Hepatocyte (in vitro differentiated cells): ENCODE data around the gene ECSIT. TPM values are rescaled to one million over a fixed set of nuclear protein-coding genes. Genes with fewer than 3 reads are reported as not detected.

ENCODE experiments used
- DNase-seq: peaks from one replicate; pipeline ENCODE4 v3.0.0-alpha.2; 2016; ENCODE audit warnings: low spot score
- H2AFZ ChIP-seq: fragments of 200-600 bp; sonication (generic); 2 replicates; pipeline ENCODE4 v1.6.0; 2016; ENCODE audit warnings: antibody characterized with exemption, mild to moderate bottlenecking
- H3K27ac ChIP-seq: fragments of 200-600 bp; sonication (generic); 2 replicates; pipeline ENCODE4 v1.5.1; 2016; ENCODE audit warnings: mild to moderate bottlenecking
- H3K27me3 ChIP-seq: fragments of 200-600 bp; sonication (generic); 2 replicates; pipeline ENCODE4 v1.6.1; 2016
- H3K36me3 ChIP-seq: fragments of 200-600 bp; sonication (generic); replicated peaks from 2 replicates; pipeline ENCODE4 v1.5.1; 2016; ENCODE audit warnings: low read depth; ENCODE audit not compliant: insufficient read depth
- H3K4me1 ChIP-seq: fragments of 200-600 bp; sonication (generic); 2 replicates; pipeline ENCODE4 v1.5.1; 2016; ENCODE audit warnings: mild to moderate bottlenecking, moderate library complexity; ENCODE audit not compliant: insufficient read depth
- H3K4me2 ChIP-seq: fragments of 200-600 bp; sonication (generic); 2 replicates; pipeline ENCODE4 v1.6.0; 2016
- H3K4me3 ChIP-seq: fragments of 200-600 bp; sonication (generic); 2 replicates; pipeline ENCODE4 v1.5.1; 2016; ENCODE audit warnings: mild to moderate bottlenecking
- H3K79me2 ChIP-seq: fragments of 200-600 bp; sonication (generic); 2 replicates; pipeline ENCODE4 v1.6.0; 2017; ENCODE audit warnings: mild to moderate bottlenecking
- H3K9me2 ChIP-seq: fragments of 200-600 bp; sonication (generic); replicated peaks from 2 replicates; pipeline ENCODE4 v1.6.0; 2017; ENCODE audit warnings: mild to moderate bottlenecking; ENCODE audit not compliant: insufficient read depth
- H3K9me3 ChIP-seq: fragments of 200-600 bp; sonication (generic); 2 replicates; pipeline ENCODE4 v1.5.1; 2016; ENCODE audit warnings: low read depth, mild to moderate bottlenecking
- H4K20me1 ChIP-seq: fragments of 200-600 bp; sonication (generic); 2 replicates; pipeline ENCODE4 v1.6.0; 2016; ENCODE audit warnings: mild to moderate bottlenecking; ENCODE audit not compliant: insufficient read depth, poor library complexity, severe bottlenecking
- CTCF ChIP-seq: fragments of 200-600 bp; sonication (generic); IDR thresholded peaks from 2 replicates; pipeline ENCODE4 v1.5.1; 2016; ENCODE audit warnings: antibody characterized with exemption, mild to moderate bottlenecking; ENCODE audit not compliant: poor library complexity
- EZH2 ChIP-seq: fragments of 200-600 bp; sonication (generic); IDR thresholded peaks from 2 replicates; pipeline ENCODE4 v1.6.1; 2016; ENCODE audit warnings: antibody characterized with exemption, mild to moderate bottlenecking, borderline replicate concordance
- EZH2phosphoT487 ChIP-seq: fragments of 200-600 bp; sonication (generic); IDR thresholded peaks from one replicate; pipeline ENCODE4 v1.6.1; 2018; ENCODE audit warnings: antibody characterized with exemption, mild to moderate bottlenecking, low read depth, moderate library complexity; ENCODE audit not compliant: unreplicated experiment, severe bottlenecking
- WGBS: methylation state at CpG from one replicate; pipeline ENCODE4 v1.1.6; 2016; ENCODE audit warnings: low lambda C conversion rate; ENCODE audit errors: missing lambda C conversion rate; 5-methylcytosine and 5-hydroxymethylcytosine counted together
- polyA plus RNA-seq: library from polyadenylated mRNA; unstranded; fragments of >200 nt; fragmentation: Nextera tagmentation; extraction: Ambion mirVana; gene quantifications from 2 replicates; pipeline ENCODE4 v1.2.1, GENCODE V29; 2016
- total RNA-seq: library from RNA; depleted of rRNA; stranded (reverse); fragments of >200 nt; gene quantifications from 2 replicates; pipeline ENCODE4 v1.2.3, GENCODE V29; 2014

The ECSIT gene
- total and polyA plus RNA-seq, 2 experiments from 2014 or later: 23.2 to 32.5 TPM

GRCh38 chr19:11510444-11510843, 18.5 kb downstream of the ECSIT start:
- H3K4me2 ChIP-seq: no peak overlapping the region
- WGBS: 97% methylated on average over 8 of the region's 8 CpGs
- TF ChIP-seq EZH2 (no peak), CTCF (no peak), EZH2phosphoT487 (no peak)
- H3K9me2 ChIP-seq: no peaks in the 10 kb centered on the region
- DNase-seq: no peak
- H3K79me2 ChIP-seq: no peaks in the 10 kb centered on the region
- H3K4me1 ChIP-seq: peaks cover 5% of the 10 kb centered on the region
- no peaks in the 10 kb centered on the region for H3K27me3 ChIP-seq
- H3K27ac ChIP-seq: no peak overlapping the region
- H2AFZ ChIP-seq: no peak overlapping the region
- H3K4me3 ChIP-seq: no peak overlapping the region
- no peaks in the 10 kb centered on the region for H3K9me3 ChIP-seq
- H4K20me1 ChIP-seq: no peaks in the 10 kb centered on the region
- H3K36me3 ChIP-seq: no peaks in the 10 kb centered on the region

- Histone ChIP-seq H3K4me3 (no peak overlapping the region), H2AFZ (no peak overlapping the region), H3K36me3 (no peaks in the 10 kb centered on the region), H3K79me2 (peaks cover 8% of the 10 kb centered on the region), H3K9me3 (no peaks in the 10 kb centered on the region), H3K4me1 (peaks cover 5% of the 10 kb centered on the region), H3K27me3 (no peaks in the 10 kb centered on the region), H3K27ac (no peak overlapping the region), H3K4me2 (no peak overlapping the region), H4K20me1 (no peaks in the 10 kb centered on the region), H3K9me2 (no peaks in the 10 kb centered on the region)
- 91% methylated on average over 18 of the region's 18 CpGs for WGBS
- TF ChIP-seq CTCF: no peak
- TF ChIP-seq EZH2: no peak
- no peak for TF ChIP-seq EZH2phosphoT487
- DNase-seq: no peak
Measured at GRCh38 chr19:11507370-11508078, 21.4 kb downstream of the ECSIT start.

- H2AFZ ChIP-seq: no peak overlapping the region
- no peaks in the 10 kb centered on the region for H3K36me3 ChIP-seq
- H4K20me1 ChIP-seq: no peaks in the 10 kb centered on the region
- no peak overlapping the region for H3K4me3 ChIP-seq
- H3K4me2 ChIP-seq: no peak overlapping the region
- no peaks in the 10 kb centered on the region for H3K27me3 ChIP-seq
- no peak for DNase-seq
- H3K9me3 ChIP-seq: no peaks in the 10 kb centered on the region
- no peak for TF ChIP-seq EZH2phosphoT487
- TF ChIP-seq CTCF: no peak
- TF ChIP-seq EZH2: no peak
- H3K9me2 ChIP-seq: no peaks in the 10 kb centered on the region
- WGBS: 89% methylated on average over 6 of the region's 6 CpGs
- peaks cover 10% of the 10 kb centered on the region for H3K79me2 ChIP-seq
- no peak overlapping the region for H3K27ac ChIP-seq
- H3K4me1 ChIP-seq: peaks cover 5% of the 10 kb centered on the region
Measured at GRCh38 chr19:11506967-11507366, 22.0 kb downstream of the ECSIT start.
